HG03520 (cell line): ENCODE results near the gene VSIG4.
"Not testable (repeated sequence)": the region's sequence is repeated elsewhere in the genome, so short reads cannot be mapped to it uniquely, and the experiment has no call there.

Experiments used
- ATAC-seq: cut with Tn5 transposase; IDR thresholded peaks from one replicate; pipeline ENCODE4 v1.9.1; 2021; ENCODE audit warnings: mild to moderate bottlenecking, moderate library complexity; ENCODE audit not compliant: unreplicated experiment

The VSIG4 gene, protein sequence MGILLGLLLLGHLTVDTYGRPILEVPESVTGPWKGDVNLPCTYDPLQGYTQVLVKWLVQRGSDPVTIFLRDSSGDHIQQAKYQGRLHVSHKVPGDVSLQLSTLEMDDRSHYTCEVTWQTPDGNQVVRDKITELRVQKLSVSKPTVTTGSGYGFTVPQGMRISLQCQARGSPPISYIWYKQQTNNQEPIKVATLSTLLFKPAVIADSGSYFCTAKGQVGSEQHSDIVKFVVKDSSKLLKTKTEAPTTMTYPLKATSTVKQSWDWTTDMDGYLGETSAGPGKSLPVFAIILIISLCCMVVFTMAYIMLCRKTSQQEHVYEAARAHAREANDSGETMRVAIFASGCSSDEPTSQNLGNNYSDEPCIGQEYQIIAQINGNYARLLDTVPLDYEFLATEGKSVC

DNA sequence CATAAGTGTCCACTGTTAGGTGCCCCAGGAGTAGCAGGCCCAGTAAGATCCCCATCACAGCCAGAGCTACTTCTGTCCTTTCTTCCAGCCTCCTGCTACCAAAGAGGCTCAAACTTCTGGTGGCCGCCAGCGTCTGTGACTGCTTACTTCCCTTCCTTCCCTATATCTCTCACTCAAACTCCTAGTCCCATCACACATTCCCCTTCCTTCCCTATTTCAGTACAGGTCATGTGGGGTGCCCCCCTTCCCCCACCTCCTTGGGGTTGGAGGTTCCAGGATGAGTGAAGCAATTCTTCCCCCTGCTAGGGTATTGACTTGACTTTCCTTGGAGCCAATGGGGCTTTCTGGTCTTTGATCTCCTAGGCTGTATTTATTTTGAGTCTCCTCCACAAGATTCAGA, at the start of gene VSIG4:
Gene VSIG4, minus strand, starts transcription at position 137 of the 400 bp plus-strand sequence. Its CDS starts 82 bp downstream, at position 55.
- no peak for ATAC-seq

DNA sequence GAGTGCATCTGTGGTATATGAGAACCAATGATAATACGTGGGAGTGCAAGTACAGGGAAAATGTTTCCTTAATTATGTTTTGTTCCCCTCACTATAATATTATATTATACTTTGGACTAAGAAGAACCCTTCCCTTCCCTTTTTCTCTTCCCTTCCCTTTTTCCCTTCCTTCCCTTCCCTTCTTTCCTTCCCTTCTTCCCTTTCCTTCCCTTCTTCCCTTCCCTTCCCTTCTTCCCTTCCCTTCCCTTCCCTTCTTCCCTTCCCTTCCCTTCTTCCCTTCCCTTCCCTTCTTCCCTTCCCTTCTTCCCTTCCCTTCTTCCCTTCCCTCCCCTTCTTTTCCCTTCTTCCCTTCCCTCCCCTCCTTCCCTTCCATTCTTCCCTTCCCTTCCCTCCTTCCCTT, 36.9 kb upstream of the VSIG4 start:
- ATAC-seq = no peak

DNA sequence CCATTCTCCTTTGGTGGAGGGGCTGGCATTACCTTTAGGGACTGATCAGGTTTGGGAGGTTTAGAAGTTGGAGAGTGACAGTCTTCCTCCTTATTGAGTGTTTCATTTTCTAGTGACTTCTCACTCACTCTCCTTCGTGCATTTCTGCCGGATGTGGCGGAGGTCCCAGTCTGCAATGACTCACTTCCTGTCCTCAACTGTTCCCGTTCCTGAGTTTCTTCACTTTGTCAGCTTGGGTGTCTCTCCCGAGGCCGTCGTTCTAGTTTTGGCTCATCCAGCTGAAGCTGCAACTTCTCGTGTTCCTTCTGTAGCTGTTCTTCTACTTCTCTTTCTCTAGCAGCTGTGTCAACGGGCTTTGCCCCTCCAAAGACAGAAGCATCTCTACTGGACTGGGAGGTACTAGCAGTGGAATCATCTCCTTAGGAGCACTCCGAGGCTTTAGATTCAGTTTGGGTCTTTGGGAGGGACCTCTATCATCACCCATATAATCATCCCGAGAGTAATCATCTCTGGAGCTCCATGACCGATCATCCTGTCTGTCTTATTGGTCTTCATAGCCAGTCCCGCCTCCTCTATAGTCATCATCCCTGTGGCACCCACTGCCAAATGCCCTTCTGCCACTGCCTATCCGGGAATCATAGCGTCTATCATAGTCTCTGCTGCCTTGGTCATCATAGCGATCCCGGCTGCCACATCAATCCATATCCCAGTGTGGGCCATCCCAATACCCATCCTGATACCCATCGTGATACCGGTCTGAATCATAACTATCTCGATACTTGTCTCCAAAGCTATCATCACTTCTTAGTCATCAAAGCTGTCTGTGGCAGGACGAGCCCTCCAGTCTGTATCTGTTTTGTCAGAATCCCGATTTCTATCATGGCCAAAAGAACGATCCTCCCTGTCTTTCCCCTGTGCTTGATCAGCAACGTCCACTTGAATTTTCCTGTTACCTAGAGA, 35.3 kb upstream of the VSIG4 start:
- no peak for ATAC-seq

DNA sequence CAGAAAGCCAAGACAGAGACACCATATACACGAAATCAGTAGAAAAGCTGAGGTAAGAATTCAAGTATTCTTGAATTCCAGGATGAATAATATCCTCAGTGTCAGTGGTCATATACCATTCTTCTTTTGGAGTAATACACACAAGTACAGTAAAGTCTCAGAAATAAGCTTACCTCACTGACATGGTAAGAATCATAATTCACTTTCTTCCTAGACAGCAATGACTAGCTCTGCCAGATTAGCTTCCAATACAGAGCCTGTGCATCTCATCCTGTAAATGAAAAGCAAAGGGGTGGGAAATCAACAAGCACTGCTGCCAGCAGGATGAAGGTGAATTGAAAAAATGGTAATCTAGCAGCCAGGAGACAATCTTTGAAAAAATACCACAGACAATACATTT, 31.2 kb upstream of the VSIG4 start:
- ATAC-seq = no peak

DNA sequence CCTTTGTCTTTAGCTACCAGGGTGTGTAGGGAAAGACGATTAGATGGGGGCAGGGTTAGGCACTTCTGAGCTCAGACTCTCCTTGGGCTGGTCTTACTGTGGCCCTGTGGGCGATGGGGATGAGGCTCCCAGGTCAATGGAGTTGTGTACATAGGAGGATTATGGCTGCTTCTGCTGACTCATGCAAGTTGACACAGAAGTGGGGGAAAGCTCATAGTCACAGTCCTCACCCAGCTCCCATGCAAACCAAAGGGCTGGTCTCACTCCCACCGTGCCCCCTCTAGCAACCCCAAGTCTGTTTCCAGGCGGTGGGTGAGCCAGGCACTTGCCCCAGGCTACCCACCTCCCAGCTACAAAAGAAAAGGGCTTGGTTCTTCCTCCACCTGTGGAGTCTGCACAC, 24.4 kb upstream of the VSIG4 start:
- ATAC-seq = no peak

DNA sequence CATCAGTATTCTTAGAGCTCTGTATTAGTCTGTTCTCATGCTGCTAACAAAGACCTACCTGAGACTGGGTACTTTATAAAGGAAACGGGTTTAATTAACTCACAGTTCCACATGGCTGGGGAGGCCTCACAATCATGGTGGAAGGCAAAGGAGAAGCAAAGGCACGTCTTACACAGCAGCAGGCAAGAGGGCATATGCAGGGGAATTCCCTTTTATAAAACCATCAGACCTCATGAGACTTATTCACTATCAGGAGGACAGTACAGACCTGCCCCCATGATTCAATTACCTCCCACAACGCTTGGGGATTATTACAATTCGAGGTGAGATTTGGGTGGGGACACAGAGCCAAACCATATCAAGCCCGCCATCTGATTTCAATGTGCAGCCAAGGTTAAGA, 17.1 kb upstream of the VSIG4 start:
- ATAC-seq = not testable (repeated sequence)

DNA sequence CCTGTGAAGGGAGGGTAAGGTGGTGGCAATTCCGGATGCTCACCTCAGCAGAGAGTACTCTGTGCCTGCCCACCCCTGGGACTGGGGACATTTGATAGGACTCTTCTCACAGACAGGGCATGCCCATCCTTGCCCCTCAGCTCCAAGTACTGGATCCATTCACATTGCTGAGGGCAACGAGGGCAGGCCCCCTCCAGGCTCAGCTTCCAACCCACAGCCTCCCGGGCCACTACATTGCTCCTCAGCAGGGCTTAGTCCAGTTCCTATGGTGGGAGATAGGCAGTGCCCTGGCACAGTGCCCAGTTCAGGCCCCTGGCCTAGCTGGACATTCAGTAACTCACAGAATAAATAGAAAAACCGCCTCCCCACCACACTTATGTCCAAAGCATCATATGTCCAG, 15.1 kb upstream of the VSIG4 start:
- no peak for ATAC-seq

DNA sequence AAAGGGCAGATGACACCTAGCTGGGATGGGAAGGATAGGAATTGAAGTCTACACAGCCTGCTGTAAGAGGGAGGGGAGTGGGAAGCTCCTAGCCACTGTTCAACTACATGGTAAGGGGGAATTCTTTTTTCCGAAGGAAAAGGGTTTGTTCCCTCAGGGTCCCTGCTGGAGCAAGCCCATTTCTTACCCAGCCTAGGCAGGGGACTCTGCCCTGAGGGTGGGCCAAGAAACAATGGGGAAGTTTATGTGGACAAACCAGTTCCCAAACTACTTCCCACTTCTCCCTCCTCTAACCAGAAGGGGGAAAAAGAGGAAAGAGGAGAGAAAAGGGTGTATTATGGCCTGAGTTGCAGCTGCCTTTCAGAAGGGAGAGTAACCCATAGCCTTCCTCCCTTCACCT, 13.5 kb upstream of the VSIG4 start:
- no peak for ATAC-seq

DNA sequence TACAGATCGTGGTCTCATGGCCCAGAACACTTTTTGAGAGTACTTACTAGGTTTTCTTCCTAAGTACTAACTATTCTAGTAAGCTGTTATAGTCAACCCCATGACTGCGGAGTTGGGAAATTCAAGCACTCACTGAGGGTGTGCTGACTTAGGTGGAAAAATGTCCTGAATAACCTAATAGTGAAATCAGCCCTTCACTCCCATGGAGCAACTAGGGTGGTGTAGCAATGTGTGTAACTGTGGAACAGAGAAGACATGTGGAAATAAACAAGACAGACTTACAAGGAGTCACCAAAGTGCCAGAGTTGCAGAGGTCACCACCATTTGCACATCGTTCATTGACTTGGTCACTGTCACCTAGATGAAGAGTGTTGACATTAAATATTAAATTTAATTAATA, 12.1 kb upstream of the VSIG4 start:
- no peak for ATAC-seq

DNA sequence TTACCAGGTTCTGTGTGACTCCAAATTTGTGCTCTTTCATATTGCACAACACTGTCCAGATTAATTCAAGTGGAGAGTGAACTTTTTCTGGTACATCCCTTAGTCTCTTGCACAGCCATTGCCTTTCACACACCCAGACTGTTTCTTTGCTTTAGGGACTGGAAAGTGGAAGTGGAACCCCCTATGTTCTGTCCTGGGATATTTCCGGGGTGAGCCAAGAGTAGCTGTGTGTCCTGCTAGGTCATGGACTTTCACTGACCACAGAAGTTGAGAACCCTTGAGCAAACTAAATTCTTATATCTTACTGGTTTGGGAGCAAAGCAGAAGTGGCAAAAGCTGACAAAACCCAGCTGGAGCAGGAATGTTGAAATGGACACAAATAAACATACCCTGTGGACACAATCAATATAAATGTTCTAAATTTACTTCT, 10.3 kb upstream of the VSIG4 start:
- ATAC-seq = no peak

DNA sequence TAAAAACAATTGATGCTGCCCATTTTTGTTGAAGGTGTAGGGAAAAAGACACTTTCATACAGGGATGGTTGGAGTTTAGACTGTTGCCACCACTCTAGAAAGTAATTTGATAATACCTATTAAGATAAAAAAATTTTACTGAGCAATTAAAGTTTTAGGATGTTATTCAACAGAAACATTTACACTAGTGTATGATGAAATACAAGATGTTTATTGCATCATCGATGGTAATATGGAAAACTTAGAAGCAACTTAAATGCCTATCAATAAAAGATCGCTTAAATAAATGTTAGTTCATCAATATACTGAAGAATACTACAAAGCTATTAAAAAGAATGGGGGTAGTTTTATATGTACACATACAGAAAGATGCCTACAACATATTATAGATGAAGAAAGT, 9.2 kb upstream of the VSIG4 start:
- ATAC-seq = no peak

DNA sequence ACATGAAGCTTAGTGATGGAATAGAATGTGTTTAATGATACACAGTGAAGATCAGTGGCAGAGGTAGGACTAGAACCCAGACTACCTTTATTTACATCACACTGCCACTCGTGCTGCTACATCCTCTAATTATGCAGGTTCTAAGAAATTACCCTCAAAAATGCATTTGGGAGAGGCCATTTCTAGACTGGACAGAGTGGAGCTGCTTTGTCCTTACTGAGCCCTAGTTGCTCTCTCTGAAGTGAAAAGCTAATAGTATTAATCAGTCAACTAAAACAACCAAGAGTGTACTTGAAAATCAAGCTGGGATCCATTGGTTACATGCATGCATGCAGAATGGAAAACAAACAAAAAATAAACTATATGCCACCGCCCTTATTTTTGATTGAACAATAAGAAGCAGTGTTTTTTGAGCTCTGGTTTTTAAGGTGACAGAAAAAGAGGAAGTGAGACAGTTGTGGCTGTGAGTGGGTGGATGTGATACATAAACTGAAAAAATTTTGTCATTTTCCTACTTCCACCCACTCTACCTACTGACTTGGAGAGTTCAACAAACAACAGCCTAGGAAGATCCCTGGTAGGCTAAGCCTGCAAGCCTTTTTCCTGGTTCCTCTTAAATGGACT, 6.8 kb upstream of the VSIG4 start:
- ATAC-seq = peak; percentile 81

DNA sequence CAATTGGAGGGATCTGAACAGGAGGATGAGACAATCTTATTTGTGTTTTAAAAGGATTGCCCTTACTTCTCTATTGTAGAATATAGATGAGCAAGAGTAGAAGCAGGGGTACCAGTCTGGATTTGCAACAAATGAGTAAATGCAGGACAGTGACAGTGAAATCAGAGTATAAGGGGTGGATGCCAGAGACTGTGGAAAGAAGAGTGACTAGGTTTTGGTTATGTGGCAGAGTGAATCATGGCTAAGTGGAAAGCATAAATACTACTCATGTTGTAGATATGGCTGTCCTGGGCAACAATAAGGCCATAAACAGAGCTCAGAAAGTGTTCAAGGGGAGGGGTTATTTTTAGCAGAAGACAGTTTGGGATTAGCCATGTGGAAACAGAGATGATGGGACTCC, 6.0 kb upstream of the VSIG4 start:
- no peak for ATAC-seq

DNA sequence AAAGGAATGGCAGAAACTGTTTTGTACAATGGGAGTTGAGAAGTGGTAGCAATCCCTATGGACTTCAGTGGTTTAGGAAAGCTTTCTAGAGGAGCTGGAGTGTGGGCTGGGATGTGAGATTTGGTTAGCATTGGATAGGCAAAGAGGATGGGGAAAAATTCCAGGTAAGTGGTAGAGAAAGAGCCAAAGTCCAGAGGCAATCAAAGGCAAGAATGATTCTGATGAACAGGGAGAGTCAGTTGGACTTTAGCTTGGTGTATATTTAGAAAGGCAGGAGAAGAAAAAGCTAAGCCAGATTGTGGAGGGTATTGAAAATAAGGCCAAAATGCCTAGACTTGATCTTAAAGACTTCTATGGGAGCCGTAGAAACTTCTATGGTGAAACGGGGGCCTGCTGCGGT, 3.7 kb upstream of the VSIG4 start:
- no peak for ATAC-seq

DNA sequence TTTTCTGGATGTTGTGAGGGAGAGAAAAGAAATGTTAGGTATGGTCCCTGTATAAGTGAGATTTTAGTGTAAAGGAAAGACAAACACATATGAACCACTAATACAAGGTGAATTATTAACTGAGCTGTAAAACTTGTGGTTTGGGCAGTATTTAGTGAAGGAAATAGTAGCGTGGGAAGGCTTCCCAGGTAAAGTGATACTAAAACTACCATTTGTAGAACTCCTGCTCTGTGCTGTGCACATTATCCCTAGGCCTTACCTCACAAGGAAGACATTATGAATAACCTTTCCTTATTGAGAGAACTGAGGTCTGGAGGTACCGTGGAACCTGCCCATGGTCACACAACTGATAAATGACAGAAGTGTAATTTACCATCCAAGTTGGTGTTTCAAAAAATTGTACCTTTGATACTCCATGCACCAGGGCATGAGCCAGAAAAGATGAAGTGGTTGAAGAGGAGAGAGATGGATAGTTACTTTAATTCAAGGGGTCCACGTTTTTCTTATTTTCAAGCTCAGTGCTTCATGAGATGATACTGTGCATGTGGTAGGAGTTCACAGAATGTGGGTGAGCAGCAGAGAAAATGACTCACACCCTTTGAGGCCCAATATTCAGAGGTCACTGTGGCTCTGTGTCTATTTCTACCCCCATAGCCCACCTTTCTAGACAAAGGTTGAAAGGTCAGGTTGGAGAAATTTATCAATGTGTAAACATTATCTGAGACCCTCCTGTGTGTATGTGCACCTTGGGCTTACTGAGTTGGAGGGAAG, 2.6 kb upstream of the VSIG4 start:
- ATAC-seq = peak; percentile 28

DNA sequence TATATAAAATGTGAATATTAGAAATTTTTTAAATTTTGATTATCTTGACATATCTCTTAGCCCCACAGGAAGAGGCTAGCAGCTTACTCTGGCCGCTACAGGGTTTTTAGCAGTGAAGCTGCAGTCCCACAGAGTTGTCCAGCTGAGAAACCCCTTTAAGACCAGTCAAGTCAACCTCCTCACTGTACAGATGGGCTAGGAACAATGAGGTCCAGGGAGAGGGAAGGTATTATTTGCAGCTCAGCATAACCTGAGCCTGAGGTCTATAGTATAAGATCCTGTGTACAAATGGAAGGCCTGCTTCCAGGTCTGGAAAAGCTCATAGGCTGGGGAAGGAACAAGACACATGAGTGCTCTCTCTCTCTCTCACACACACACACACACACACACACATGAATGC, 1.8 kb downstream of the VSIG4 start:
- ATAC-seq = no peak

DNA sequence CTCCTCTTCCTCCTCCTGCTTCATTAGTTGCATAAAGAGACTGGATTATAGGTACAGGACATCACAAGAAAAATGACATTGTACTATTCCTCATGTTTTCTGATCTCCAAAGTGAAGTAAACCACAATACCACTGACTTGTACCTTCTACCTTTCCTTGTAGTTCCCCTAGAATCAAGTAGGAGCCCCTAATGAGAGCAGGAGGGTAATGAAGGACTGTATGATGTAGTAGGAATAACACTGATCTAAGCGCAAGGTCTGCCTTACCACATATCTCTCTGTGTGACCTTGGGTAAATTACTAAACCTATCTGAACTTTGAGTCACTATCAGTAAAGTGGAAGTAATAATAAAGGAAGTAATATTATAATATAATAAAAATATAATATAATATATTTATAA, 3.6 kb downstream of the VSIG4 start:
- no peak for ATAC-seq

DNA sequence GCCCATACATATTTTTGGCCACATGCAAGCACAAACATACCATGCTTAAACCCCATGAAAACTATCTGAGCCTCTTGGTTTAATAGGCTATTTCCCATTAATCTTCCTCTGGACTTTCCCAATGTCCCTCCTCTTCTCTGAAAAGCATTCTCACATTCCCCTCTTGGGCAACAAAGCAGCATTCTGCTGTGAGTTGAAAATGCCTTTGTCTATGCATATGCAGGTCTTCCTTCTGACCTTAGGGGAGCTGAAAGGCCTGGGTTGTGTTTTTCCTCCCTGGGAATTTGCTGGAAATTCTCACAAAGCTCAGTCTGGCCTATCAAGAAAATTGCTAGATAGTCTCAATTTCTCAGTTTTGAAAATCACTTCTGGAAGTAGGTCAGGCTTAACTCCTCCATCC, 4.2 kb downstream of the VSIG4 start:
- no peak for ATAC-seq

DNA sequence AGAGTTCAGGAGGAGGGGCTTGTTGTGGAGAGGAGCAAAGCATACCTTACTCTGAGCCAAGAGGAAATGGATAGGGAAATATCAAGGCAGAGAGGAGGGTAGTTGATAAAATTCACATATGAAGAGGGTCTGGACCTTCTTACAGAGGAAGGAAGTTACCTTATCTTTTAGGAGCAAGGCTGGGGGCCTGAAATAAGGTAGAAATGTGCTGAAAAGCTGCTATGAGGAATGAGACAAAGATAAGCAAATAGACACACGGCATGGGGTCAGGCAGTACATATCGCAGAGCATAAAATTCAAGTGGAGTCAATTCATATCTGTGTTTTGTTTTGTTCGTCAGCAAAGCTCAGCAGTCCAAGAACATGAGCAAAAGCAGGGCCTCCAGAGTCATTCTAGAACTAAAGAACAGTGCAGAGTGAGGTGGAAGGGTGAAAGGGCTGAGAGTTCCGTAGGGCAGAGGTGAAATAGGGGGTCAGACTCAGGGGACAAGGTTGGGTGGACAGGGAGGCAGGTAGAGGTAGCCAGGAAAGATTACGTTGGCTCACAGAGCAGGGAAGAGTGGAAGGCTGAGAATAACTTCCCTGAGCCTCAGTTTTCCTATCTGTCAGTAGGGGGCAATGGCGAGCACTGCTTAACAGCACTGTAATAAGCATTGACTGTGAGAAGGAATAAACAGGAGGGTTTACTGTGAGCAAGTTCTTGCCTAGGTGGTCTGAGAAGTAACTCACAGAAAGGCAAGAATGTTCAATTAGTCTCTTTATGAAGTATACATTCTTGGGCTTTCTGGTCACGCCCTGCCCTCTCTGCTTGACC, 9.2 kb downstream of the VSIG4 start:
- no peak for ATAC-seq

DNA sequence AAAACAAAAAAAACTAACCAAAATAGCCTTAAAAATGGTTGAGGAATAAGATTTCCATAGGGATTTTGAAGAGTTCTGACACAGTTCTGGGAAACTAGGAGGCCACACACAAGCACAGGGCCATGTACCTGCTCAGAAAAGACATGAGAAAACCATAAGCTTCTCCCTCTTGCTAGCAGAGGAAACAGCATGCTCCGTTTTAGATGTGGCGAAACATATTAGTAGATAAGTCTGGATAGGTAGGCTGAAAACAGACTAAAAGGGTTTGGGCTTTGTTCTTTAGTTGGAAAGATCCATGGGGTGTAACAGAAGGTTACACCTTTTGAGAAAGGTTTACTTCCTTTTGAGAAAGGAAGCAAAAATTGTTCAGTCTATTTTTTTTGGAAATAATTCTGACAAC, 10.9 kb downstream of the VSIG4 start:
- ATAC-seq = no peak
